Breast epithelium (tissue), 4 donors: ENCODE data around the gene SPACA9. TPM values are rescaled to one million over a fixed set of nuclear protein-coding genes. Genes with fewer than 3 reads are reported as not detected.

Experiments used
- DNase-seq, 2 donors: peaks; one replicate each; pipeline ENCODE4 v3.0.0-alpha.2; 2019; ENCODE audit warnings: low spot score in 2 of 2
- H3K27ac ChIP-seq, 2 donors: fragments of 200-600 bp; sonication (generic) in 1 of 2; one replicate each; pipeline ENCODE4 v1.5.1; 2016 to 2019; ENCODE audit warnings: mild to moderate bottlenecking in 1 of 2
- H3K27me3 ChIP-seq, 2 donors: fragments of 200-600 bp; sonication (generic) in 1 of 2; one replicate each; pipeline versions ENCODE4 v1.5.1 to v1.6.0; 2017 to 2019; ENCODE audit warnings: control low read depth in 1 of 2, mild to moderate bottlenecking in 1 of 2
- H3K36me3 ChIP-seq: fragments of 200-600 bp; one replicate; pipeline ENCODE4 v1.5.1; 2019
- H3K4me1 ChIP-seq, 2 donors: fragments of 200-600 bp; sonication (generic); one replicate each; pipeline ENCODE4 v1.5.1; 2016 to 2019; ENCODE audit warnings: control low read depth in 1 of 2
- H3K4me3 ChIP-seq, 3 donors: fragments of 200-600 bp; sonication (generic); 1 replicate in 2 of 3; 2 replicates in 1 of 3; pipeline ENCODE4 v1.5.1; 2016 to 2019; ENCODE audit warnings: mild to moderate bottlenecking in 3 of 3, moderate library complexity in 2 of 3
- H3K9me3 ChIP-seq, 2 donors: fragments of 200-600 bp; sonication (generic) in 1 of 2; one replicate each; pipeline ENCODE4 v1.5.1; 2016 to 2019; ENCODE audit warnings: control low read depth in 1 of 2
- CTCF ChIP-seq, 3 donors: fragments of 450-650 bp; IDR thresholded peaks; one replicate each; pipeline ENCODE4 v1.5.1; 2016 to 2017; ENCODE audit warnings: antibody characterized with exemption in 3 of 3, mild to moderate bottlenecking in 3 of 3, moderate library complexity in 3 of 3
- POLR2A ChIP-seq: fragments of 450-650 bp; IDR thresholded peaks from one replicate; pipeline ENCODE4 v1.6.1; 2016; ENCODE audit warnings: antibody characterized with exemption, mild to moderate bottlenecking, moderate library complexity
- POLR2AphosphoS5 ChIP-seq, 3 donors: sonication (generic); formaldehyde crosslinking; IDR thresholded peaks; one replicate each; pipeline ENCODE4 v1.6.1; 2017; ENCODE audit warnings: antibody characterized with exemption in 3 of 3
- intact Hi-C: fragments of 100-400 bp; cut with DNase I; formaldehyde crosslinking; loops from one replicate; pipeline ENCODE4 v1.15.1; 2023; ENCODE audit warnings: low total_unique reads
- total RNA-seq, 3 donors: library from RNA; depleted of rRNA; stranded (reverse); fragments of >200 nt; gene quantifications; one replicate each; pipeline ENCODE4 v1.1.0, GENCODE V29; 2016

SPACA9 gene
- total RNA-seq, 3 donors from 2014 or later: 2.9 to 5.4 (median 5.0) TPM

GRCh38 chr9:132935026-132935425, 56.3 kb downstream of the SPACA9 start:
- intact Hi-C loops: no loop called here
- Histone ChIP-seq H3K9me3 (no peaks in the 10 kb centered on the region), H3K36me3 (no peaks in the 10 kb centered on the region), H3K27ac (no peak overlapping the region), H3K27me3 (no peaks in the 10 kb centered on the region), H3K4me1 (no peaks in the 10 kb centered on the region), H3K4me3 (no peak overlapping the region)
- no peak for DNase-seq
- TF ChIP-seq CTCF (IDR thresholded peaks at IDR 0.05) (no peak), POLR2A (no peak), POLR2AphosphoS5 (IDR thresholded peaks at IDR 0.05) (no peak)

GRCh38 chr9:132937463-132937901, 58.8 kb downstream of the SPACA9 start:
- TF ChIP-seq CTCF (IDR thresholded peaks at IDR 0.05): no peak
- TF ChIP-seq POLR2AphosphoS5 (IDR thresholded peaks at IDR 0.05): no peak
- no peak for TF ChIP-seq POLR2A
- intact Hi-C loops: no loop called here
- Histone ChIP-seq H3K36me3 (no peaks in the 10 kb centered on the region), H3K27ac (no peak overlapping the region), H3K27me3 (no peaks in the 10 kb centered on the region), H3K4me1 (no peaks in the 10 kb centered on the region), H3K9me3 (no peaks in the 10 kb centered on the region), H3K4me3 (no peak overlapping the region)
- DNase-seq: no peak

GRCh38 chr9:132939169-132939568, 60.5 kb downstream of the SPACA9 start:
- no peaks in the 10 kb centered on the region for H3K9me3 ChIP-seq
- H3K27me3 ChIP-seq: no peaks in the 10 kb centered on the region
- intact Hi-C loops: no loop called here
- TF ChIP-seq POLR2AphosphoS5 (IDR thresholded peaks at IDR 0.05): no peak
- no peak for TF ChIP-seq CTCF (IDR thresholded peaks at IDR 0.05)
- TF ChIP-seq POLR2A: no peak
- no peak for DNase-seq
- H3K36me3 ChIP-seq: no peaks in the 10 kb centered on the region
- no peak overlapping the region for H3K27ac ChIP-seq
- no peaks in the 10 kb centered on the region for H3K4me1 ChIP-seq
- H3K4me3 ChIP-seq: no peak overlapping the region

Other genes starting within 250 kb of the SPACA9 start
- 10 to 100 TPM; 10.2 to 23.6 (median 19.0) TPM for gene DDX31, start 208.9 kb upstream of the SPACA9 start, total RNA-seq
- 10 to 100 TPM in 2 of 3 donors, 1 to 10 TPM in 1; 9.3 to 19.6 (median 13.4) TPM for gene GTF3C4, start 208.4 kb upstream of the SPACA9 start, total RNA-seq
- 1 to 10 TPM in 2 of 3 donors, under 1 TPM in 1; 0.66 to 2.6 (median 1.0) TPM for gene AK8, start 614 bp upstream of the SPACA9 start, total RNA-seq
- 10 to 100 TPM; 38.1 to 61.9 (median 48.2) TPM for gene TSC1, start 65.7 kb downstream of the SPACA9 start, total RNA-seq
- gene GFI1B, start 99.8 kb downstream of the SPACA9 start, total RNA-seq: not detected
- 10 to 100 TPM; 43.8 to 74.4 (median 68.2) TPM for gene GTF3C5, start 152.1 kb downstream of the SPACA9 start, total RNA-seq
- gene CEL, start 183.1 kb downstream of the SPACA9 start, total RNA-seq: under 1 TPM; 0.29 to 0.98 (median 0.32) TPM
- 10 to 100 TPM; 52.0 to 94.1 (median 79.3) TPM for gene RALGDS, start 242.3 kb downstream of the SPACA9 start, total RNA-seq